Neural cell (in vitro differentiated cells): ENCODE data around the gene PRKD1.

Source experiments
- CTCF ChIP-seq: fragments of 450-650 bp; IDR thresholded peaks from 2 replicates; pipeline ENCODE4 v1.5.1; 2014; ENCODE audit warnings: antibody characterized with exemption, mild to moderate bottlenecking, moderate library complexity; ENCODE audit not compliant: poor library complexity, severe bottlenecking
- EP300 ChIP-seq: fragments of 450-650 bp; conservative IDR thresholded peaks from 2 replicates; pipeline ENCODE4 v1.6.1; 2014; ENCODE audit warnings: antibody characterized with exemption, mild to moderate bottlenecking, moderate library complexity; ENCODE audit not compliant: poor library complexity, severe bottlenecking
- POLR2AphosphoS5 ChIP-seq: IDR thresholded peaks from 2 replicates; pipeline ENCODE4 v1.6.1; 2012
- RAD21 ChIP-seq: fragments of 450-650 bp; conservative IDR thresholded peaks from 2 replicates; pipeline ENCODE4 v1.6.1; 2014; ENCODE audit warnings: antibody characterized with exemption, mild to moderate bottlenecking, moderate library complexity
- TAF1 ChIP-seq: IDR thresholded peaks from 2 replicates; pipeline ENCODE4 v1.6.1; 2012; ENCODE audit warnings: low read depth

- TF ChIP-seq POLR2AphosphoS5 (no peak), RAD21 (no peak), CTCF (no peak), EP300 (no peak), TAF1 (no peak)
Measured at GRCh38 chr14:29842228-29842627, 85.4 kb downstream of the PRKD1 start.
